Astrocyte (in vitro differentiated cells and primary cell): ENCODE results near the gene MIA3. TPM values are rescaled to one million over a fixed set of nuclear protein-coding genes. Genes with fewer than 3 reads are reported as not detected.

ENCODE experiments used
- DNase-seq: peaks from one replicate; pipeline ENCODE4 v3.0.0-alpha.2; 2010; ENCODE audit warnings: low read depth
- FAIRE-seq: peaks from 2 replicates; lab custom pipeline; 2011; peaks lifted over from hg19 to GRCh38; lab: Jason Lieb, UNC
- H2AFZ ChIP-seq: 2 replicates; pipeline ENCODE4 v1.6.0; 2012; ENCODE audit warnings: low read depth, low read length, inconsistent platforms
- H3K27ac ChIP-seq: 2 replicates; pipeline ENCODE4 v1.5.1; 2011; ENCODE audit warnings: low read depth, low read length, inconsistent platforms
- H3K27me3 ChIP-seq: 2 replicates; pipeline ENCODE4 v1.6.0; 2011; ENCODE audit warnings: low read length, inconsistent platforms; ENCODE audit not compliant: insufficient read depth
- H3K36me3 ChIP-seq: 2 replicates; pipeline ENCODE4 v1.5.1; 2011; ENCODE audit warnings: low read length, inconsistent platforms; ENCODE audit not compliant: insufficient read depth
- H3K4me1 ChIP-seq: 2 replicates; pipeline ENCODE4 v1.5.1; 2011; ENCODE audit warnings: low read length, inconsistent platforms; ENCODE audit not compliant: insufficient read depth
- H3K4me2 ChIP-seq: 2 replicates; pipeline ENCODE4 v1.6.0; 2012; ENCODE audit warnings: low read length, inconsistent platforms
- H3K4me3 ChIP-seq: 2 replicates; pipeline ENCODE4 v1.5.1; 2011; ENCODE audit warnings: low read depth, mild to moderate bottlenecking, low read length, inconsistent platforms; ENCODE audit not compliant: insufficient read depth
- H3K79me2 ChIP-seq: 2 replicates; pipeline ENCODE4 v1.6.0; 2012; ENCODE audit warnings: mild to moderate bottlenecking, low read length, inconsistent platforms; ENCODE audit not compliant: insufficient read depth
- H3K9ac ChIP-seq: 2 replicates; pipeline ENCODE4 v1.6.0; 2012; ENCODE audit warnings: mild to moderate bottlenecking, low read length, inconsistent platforms
- H3K9me3 ChIP-seq: 2 replicates; pipeline ENCODE4 v1.5.1; 2012; ENCODE audit warnings: low read depth, mild to moderate bottlenecking, low read length, inconsistent platforms; ENCODE audit not compliant: insufficient read depth
- H4K20me1 ChIP-seq: 2 replicates; pipeline ENCODE4 v1.6.0; 2012; ENCODE audit warnings: low read length, inconsistent platforms; ENCODE audit not compliant: insufficient read depth
- H3K27ac Mint-ChIP-seq: one replicate; pipeline ENCODE4 v1.8.0; 2021; ENCODE audit warnings: mild to moderate bottlenecking, mixed read lengths; ENCODE audit not compliant: unreplicated experiment
- H3K27me3 Mint-ChIP-seq: one replicate; pipeline ENCODE4 v1.8.0; 2021; ENCODE audit warnings: low read depth, mixed read lengths; ENCODE audit not compliant: unreplicated experiment
- H3K36me3 Mint-ChIP-seq: one replicate; pipeline ENCODE4 v1.8.0; 2021; ENCODE audit warnings: low read depth, mixed read lengths; ENCODE audit not compliant: unreplicated experiment
- H3K4me1 Mint-ChIP-seq: one replicate; pipeline ENCODE4 v1.8.0; 2021; ENCODE audit warnings: low read depth, mixed read lengths; ENCODE audit not compliant: unreplicated experiment
- H3K4me3 Mint-ChIP-seq: one replicate; pipeline ENCODE4 v1.8.0; 2021; ENCODE audit warnings: mild to moderate bottlenecking, moderate library complexity, mixed read lengths; ENCODE audit not compliant: unreplicated experiment
- H3K9me3 Mint-ChIP-seq: one replicate; pipeline ENCODE4 v1.8.0; 2021; ENCODE audit warnings: mild to moderate bottlenecking, mixed read lengths; ENCODE audit not compliant: unreplicated experiment
- EZH2 ChIP-seq: IDR thresholded peaks from 2 replicates; pipeline ENCODE4 v1.6.1; 2012; ENCODE audit warnings: mild to moderate bottlenecking, low read length, inconsistent platforms; ENCODE audit not compliant: insufficient read depth
- total RNA-seq: library from RNA; stranded (reverse); gene quantifications from 2 replicates; pipeline ENCODE4 v1.2.1, GENCODE V29; 2021
- TF ChIP-seq, protein P1 (sequence below): IDR thresholded peaks from 2 replicates; pipeline ENCODE4 v1.5.1; 2011; ENCODE audit warnings: low read depth, mild to moderate bottlenecking, inconsistent platforms, low read length, moderate library complexity; ENCODE audit not compliant: insufficient read depth

MIA3 gene
- total RNA-seq, 1 donor from 2014 or later = 63.5 TPM

DNA sequence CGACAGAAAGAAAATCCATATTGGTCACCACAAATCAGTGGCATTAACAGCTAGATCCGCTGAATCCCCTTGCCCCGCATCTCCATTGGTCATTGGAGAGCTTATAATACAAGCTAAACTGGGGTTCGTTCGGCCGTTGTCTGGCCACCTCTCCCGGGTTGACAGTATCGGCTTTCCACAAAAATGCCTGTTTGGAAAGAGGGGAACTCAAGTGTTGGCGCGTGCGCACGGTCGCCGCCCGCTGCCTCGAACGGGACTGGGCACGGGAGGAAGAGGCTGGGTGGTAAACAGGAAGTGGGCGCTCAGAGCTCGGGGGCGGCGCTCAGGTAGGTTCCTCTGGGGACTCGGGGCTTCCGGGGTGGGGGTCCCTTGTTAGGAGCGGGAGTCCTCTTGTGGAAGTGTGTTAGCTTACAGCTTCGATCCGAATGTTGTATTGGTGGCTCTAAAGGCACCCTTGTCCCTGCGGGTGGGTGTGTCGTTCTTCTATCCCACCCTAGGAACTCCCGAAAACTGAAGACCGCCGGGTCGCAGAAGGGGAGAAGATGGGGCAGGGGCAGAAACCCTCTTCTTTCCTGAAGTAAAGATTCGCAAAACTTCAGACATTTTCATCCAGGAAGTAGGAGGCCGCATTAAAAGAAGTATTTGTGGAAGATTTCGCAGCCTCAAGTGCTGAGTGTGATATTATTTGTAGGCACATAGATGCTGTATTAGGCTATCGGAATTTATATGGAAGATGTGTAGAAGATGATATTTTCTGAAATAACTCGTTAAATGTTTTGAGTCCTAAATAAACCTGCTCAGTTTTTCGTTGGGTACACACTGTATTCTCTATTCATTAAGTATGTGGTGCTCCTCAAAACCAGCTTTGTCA is 95.4 kb downstream of the MIA3 start:
- FAIRE-seq (peak; percentile 59), DNase-seq (peak; percentile 89)
- Histone ChIP-seq H3K4me3 (peak overlapping the region; percentile 99), H2AFZ (peak overlapping the region; percentile 97), H3K79me2 (peaks cover 55% of the 10 kb centered on the region), H3K4me2 (peak overlapping the region; percentile 96), H4K20me1 (peaks cover 5% of the 10 kb centered on the region), H3K36me3 (peaks cover 12% of the 10 kb centered on the region), H3K4me1 (peaks cover 10% of the 10 kb centered on the region), H3K9ac (peak overlapping the region; percentile 96), H3K9me3 (no peaks in the 10 kb centered on the region), H3K27me3 (no peaks in the 10 kb centered on the region), H3K27ac (peak overlapping the region; percentile 99)
- peaks cover 14% of the 10 kb centered on the region for H3K4me1 Mint-ChIP-seq
- H3K27ac Mint-ChIP-seq = peak overlapping the region; percentile 99
- H3K27me3 Mint-ChIP-seq = no peaks in the 10 kb centered on the region
- H3K36me3 Mint-ChIP-seq = no peaks in the 10 kb centered on the region
- TF ChIP-seq EZH2 = no peak
- TF ChIP-seq, protein P1, sequence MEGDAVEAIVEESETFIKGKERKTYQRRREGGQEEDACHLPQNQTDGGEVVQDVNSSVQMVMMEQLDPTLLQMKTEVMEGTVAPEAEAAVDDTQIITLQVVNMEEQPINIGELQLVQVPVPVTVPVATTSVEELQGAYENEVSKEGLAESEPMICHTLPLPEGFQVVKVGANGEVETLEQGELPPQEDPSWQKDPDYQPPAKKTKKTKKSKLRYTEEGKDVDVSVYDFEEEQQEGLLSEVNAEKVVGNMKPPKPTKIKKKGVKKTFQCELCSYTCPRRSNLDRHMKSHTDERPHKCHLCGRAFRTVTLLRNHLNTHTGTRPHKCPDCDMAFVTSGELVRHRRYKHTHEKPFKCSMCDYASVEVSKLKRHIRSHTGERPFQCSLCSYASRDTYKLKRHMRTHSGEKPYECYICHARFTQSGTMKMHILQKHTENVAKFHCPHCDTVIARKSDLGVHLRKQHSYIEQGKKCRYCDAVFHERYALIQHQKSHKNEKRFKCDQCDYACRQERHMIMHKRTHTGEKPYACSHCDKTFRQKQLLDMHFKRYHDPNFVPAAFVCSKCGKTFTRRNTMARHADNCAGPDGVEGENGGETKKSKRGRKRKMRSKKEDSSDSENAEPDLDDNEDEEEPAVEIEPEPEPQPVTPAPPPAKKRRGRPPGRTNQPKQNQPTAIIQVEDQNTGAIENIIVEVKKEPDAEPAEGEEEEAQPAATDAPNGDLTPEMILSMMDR = no peak
- H3K4me3 Mint-ChIP-seq = peak overlapping the region; percentile 97
- no peaks in the 10 kb centered on the region for H3K9me3 Mint-ChIP-seq

DNA sequence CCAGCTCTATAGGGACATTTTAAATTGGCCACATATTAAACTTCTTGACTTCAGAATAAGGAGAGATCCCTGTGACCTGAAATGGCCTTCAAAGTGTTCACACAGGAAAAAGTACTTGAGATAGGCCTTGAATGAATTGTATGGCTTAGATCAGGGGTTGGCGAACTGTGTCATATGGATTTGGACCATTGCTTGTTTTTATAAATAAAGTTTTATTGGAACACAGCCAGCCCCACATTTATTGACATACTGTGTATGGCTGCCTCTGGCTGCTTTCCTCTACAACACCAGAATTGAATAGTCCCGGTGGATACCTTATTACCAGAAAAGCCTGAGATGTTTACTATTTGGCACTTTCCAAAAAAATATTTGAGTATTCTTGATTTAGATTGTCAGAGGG is 98.5 kb downstream of the MIA3 start:
- FAIRE-seq (no peak), DNase-seq (no peak)
- H3K27me3 Mint-ChIP-seq = no peaks in the 10 kb centered on the region
- H3K9ac ChIP-seq = no peak overlapping the region
- H3K79me2 ChIP-seq = peaks cover 25% of the 10 kb centered on the region
- TF ChIP-seq, protein P1 = no peak
- no peak for TF ChIP-seq EZH2
- no peaks in the 10 kb centered on the region for H3K9me3 ChIP-seq
- H2AFZ ChIP-seq = no peak overlapping the region
- no peaks in the 10 kb centered on the region for H3K9me3 Mint-ChIP-seq
- peaks cover 3% of the 10 kb centered on the region for H3K4me1 ChIP-seq
- no peak overlapping the region for H3K4me3 ChIP-seq
- H3K4me1 Mint-ChIP-seq = peaks cover 2% of the 10 kb centered on the region
- no peaks in the 10 kb centered on the region for H4K20me1 ChIP-seq
- H3K36me3 Mint-ChIP-seq = peaks cover 2% of the 10 kb centered on the region
- no peak overlapping the region for H3K4me2 ChIP-seq
- no peak overlapping the region for H3K4me3 Mint-ChIP-seq
- H3K36me3 ChIP-seq = peaks cover 28% of the 10 kb centered on the region
- no peak overlapping the region for H3K27ac Mint-ChIP-seq
- H3K27ac ChIP-seq = no peak overlapping the region
- no peaks in the 10 kb centered on the region for H3K27me3 ChIP-seq

Other genes with a start within 250 kb of the MIA3 start
- 0.16 and 0.50 TPM in 2 replicates for gene HHIPL2, start 70.0 kb upstream of the MIA3 start, total RNA-seq
- 6.6 and 7.5 TPM in 2 replicates for gene TAF1A, start 28.2 kb upstream of the MIA3 start, total RNA-seq
- 86.2 and 86.5 TPM in 2 replicates for gene AIDA, start 94.4 kb downstream of the MIA3 start, total RNA-seq
- gene BROX, start 94.5 kb downstream of the MIA3 start, total RNA-seq = 44.7 and 49.5 TPM in 2 replicates
- gene FAM177B, start 119.1 kb downstream of the MIA3 start, total RNA-seq = not detected in 2 replicates
- 4.1 and 4.8 TPM in 2 replicates for gene DISP1, start 196.9 kb downstream of the MIA3 start, total RNA-seq